ENCODE measurements around the gene RIF1.
A peak's percentile ranks its signal among the peaks of the same experiment; 100 is the strongest.
"Not testable (repeated sequence)": the region's sequence is repeated elsewhere in the genome, so short reads cannot be mapped to it uniquely, and the experiment has no call there.

The RIF1 gene

GRCh38 chr2:151417650-151418049, 7.9 kb downstream of the RIF1 start:
- DNase-seq, result no peak

- DNase-seq, result not testable (repeated sequence)
These were observed 12.0 kb downstream of the RIF1 start for GRCh38 chr2:151421681-151422080.

- DNase-seq, result no peak
These were observed 13.3 kb downstream of the RIF1 start for GRCh38 chr2:151422917-151423439.

GRCh38 chr2:151423760-151424159, 14.1 kb downstream of the RIF1 start:
- DNase-seq, result no peak

- DNase-seq, result peak; percentile 14
These were observed 27.9 kb downstream of the RIF1 start for GRCh38 chr2:151437630-151438029.

GRCh38 chr2:151438506-151438905, 28.8 kb downstream of the RIF1 start:
- DNase-seq, result no peak

- DNase-seq, result no peak
These were observed 29.4 kb downstream of the RIF1 start for GRCh38 chr2:151439127-151439526.

GRCh38 chr2:151459358-151459757, 49.7 kb downstream of the RIF1 start:
- DNase-seq, result no peak

GRCh38 chr2:151465771-151466170, 56.1 kb downstream of the RIF1 start:
- no peak for DNase-seq

GRCh38 chr2:151470556-151470955, 60.9 kb downstream of the RIF1 start:
- DNase-seq, result no peak

- DNase-seq, result no peak
These were observed 63.3 kb downstream of the RIF1 start for GRCh38 chr2:151472966-151473365.

GRCh38 chr2:151475071-151475470, 65.4 kb downstream of the RIF1 start:
- no peak for DNase-seq

- DNase-seq, result no peak
These were observed 66.6 kb downstream of the RIF1 start for GRCh38 chr2:151476287-151476686.

GRCh38 chr2:151478011-151478410, 68.3 kb downstream of the RIF1 start:
- DNase-seq, result no peak

- DNase-seq, result no peak
These were observed 72.0 kb downstream of the RIF1 start for GRCh38 chr2:151481744-151482143.

GRCh38 chr2:151482171-151482725, 72.5 kb downstream of the RIF1 start:
- DNase-seq, result no peak

GRCh38 chr2:151483546-151483945, 73.8 kb downstream of the RIF1 start:
- no peak for DNase-seq

GRCh38 chr2:151484100-151484499, 74.4 kb downstream of the RIF1 start:
- no peak for DNase-seq

- DNase-seq, result no peak
These were observed 76.4 kb downstream of the RIF1 start for GRCh38 chr2:151486053-151486452.

GRCh38 chr2:151490276-151490675, 80.6 kb downstream of the RIF1 start:
- DNase-seq, result no peak

- no peak for DNase-seq
These were observed 81.8 kb downstream of the RIF1 start for GRCh38 chr2:151491496-151491895.

GRCh38 chr2:151498178-151498577, 88.5 kb downstream of the RIF1 start:
- DNase-seq, result no peak

- DNase-seq, result no peak
These were observed 96.5 kb downstream of the RIF1 start for GRCh38 chr2:151506170-151506569.

GRCh38 chr2:151508519-151508918, 98.8 kb downstream of the RIF1 start:
- no peak for DNase-seq

GRCh38 chr2:151518802-151519201, 109.1 kb downstream of the RIF1 start:
- DNase-seq, result no peak
